ENCODE results near the gene LIMS2. TPM values are rescaled to one million over a fixed set of nuclear protein-coding genes. Genes with fewer than 3 reads are reported as not detected.

LIMS2 gene
- total and polyA plus RNA-seq, 9 donors, result 7.7 to 51.9 (median 35.0) TPM

GRCh38 chr2:127609818-127610217, 65.5 kb downstream of the LIMS2 start:
- Histone ChIP-seq H3K27ac (ENCODE audit: low read length) (no peak overlapping the region), H3K4me3 (ENCODE audit: low read length) (no peak overlapping the region), H3K9me3 (replicated peaks; ENCODE audit: control insufficient read depth, low read depth, low read length) (peaks cover 26% of the 10 kb centered on the region), H3K27me3 (ENCODE audit: control insufficient read depth, insufficient read depth, low read length) (no peaks in the 10 kb centered on the region), H3K4me1 (ENCODE audit: control insufficient read depth, insufficient read depth, low read length) (peaks cover 6% of the 10 kb centered on the region), H3K36me3 (ENCODE audit: control insufficient read depth, insufficient read depth, low read length) (no peaks in the 10 kb centered on the region)
- DNase-seq, result no peak
- 87% methylated on average over 8 of the region's 8 CpGs for WGBS (ENCODE audit: insufficient coverage)

GRCh38 chr2:127609031-127609751, 66.1 kb downstream of the LIMS2 start:
- no peak for DNase-seq
- H3K36me3 ChIP-seq (ENCODE audit: control insufficient read depth, insufficient read depth, low read length), result no peaks in the 10 kb centered on the region
- WGBS (ENCODE audit: insufficient coverage), result 78% methylated on average over 18 of the region's 24 CpGs
- no peak overlapping the region for H3K27ac ChIP-seq (ENCODE audit: low read length)
- peaks cover 26% of the 10 kb centered on the region for H3K9me3 ChIP-seq (replicated peaks; ENCODE audit: control insufficient read depth, low read depth, low read length)
- H3K4me3 ChIP-seq (ENCODE audit: low read length), result no peak overlapping the region
- H3K4me1 ChIP-seq (ENCODE audit: control insufficient read depth, insufficient read depth, low read length), result no peaks in the 10 kb centered on the region
- H3K27me3 ChIP-seq (ENCODE audit: control insufficient read depth, insufficient read depth, low read length), result no peaks in the 10 kb centered on the region

- Histone ChIP-seq H3K36me3 (ENCODE audit: control insufficient read depth, insufficient read depth, low read length) (no peaks in the 10 kb centered on the region), H3K4me3 (ENCODE audit: low read length) (no peak overlapping the region), H3K27me3 (ENCODE audit: control insufficient read depth, insufficient read depth, low read length) (no peaks in the 10 kb centered on the region), H3K4me1 (ENCODE audit: control insufficient read depth, insufficient read depth, low read length) (no peaks in the 10 kb centered on the region), H3K27ac (ENCODE audit: low read length) (no peak overlapping the region), H3K9me3 (replicated peaks; ENCODE audit: control insufficient read depth, low read depth, low read length) (peaks cover 24% of the 10 kb centered on the region)
- DNase-seq, result no peak
- 86% methylated on average over 22 of the region's 25 CpGs for WGBS (ENCODE audit: insufficient coverage)
Observed at GRCh38 chr2:127608061-127609030, 67.0 kb downstream of the LIMS2 start.

GRCh38 chr2:127607399-127607908, 67.9 kb downstream of the LIMS2 start:
- no peak overlapping the region for H3K27ac ChIP-seq (ENCODE audit: low read length)
- H3K36me3 ChIP-seq (ENCODE audit: control insufficient read depth, insufficient read depth, low read length), result no peaks in the 10 kb centered on the region
- H3K4me3 ChIP-seq (ENCODE audit: low read length), result no peak overlapping the region
- peaks cover 19% of the 10 kb centered on the region for H3K9me3 ChIP-seq (replicated peaks; ENCODE audit: control insufficient read depth, low read depth, low read length)
- no peaks in the 10 kb centered on the region for H3K27me3 ChIP-seq (ENCODE audit: control insufficient read depth, insufficient read depth, low read length)
- no peak for DNase-seq
- H3K4me1 ChIP-seq (ENCODE audit: control insufficient read depth, insufficient read depth, low read length), result no peaks in the 10 kb centered on the region
- 89% methylated on average over 8 of the region's 9 CpGs for WGBS (ENCODE audit: insufficient coverage)

GRCh38 chr2:127606625-127607398, 68.5 kb downstream of the LIMS2 start:
- H3K9me3 ChIP-seq (replicated peaks; ENCODE audit: control insufficient read depth, low read depth, low read length), result peaks cover 13% of the 10 kb centered on the region
- no peak overlapping the region for H3K4me3 ChIP-seq (ENCODE audit: low read length)
- no peaks in the 10 kb centered on the region for H3K4me1 ChIP-seq (ENCODE audit: control insufficient read depth, insufficient read depth, low read length)
- no peak overlapping the region for H3K27ac ChIP-seq (ENCODE audit: low read length)
- no peak for DNase-seq
- 79% methylated on average over 15 of the region's 17 CpGs for WGBS (ENCODE audit: insufficient coverage)
- H3K27me3 ChIP-seq (ENCODE audit: control insufficient read depth, insufficient read depth, low read length), result no peaks in the 10 kb centered on the region
- H3K36me3 ChIP-seq (ENCODE audit: control insufficient read depth, insufficient read depth, low read length), result no peaks in the 10 kb centered on the region

- H3K36me3 ChIP-seq (ENCODE audit: control insufficient read depth, insufficient read depth, low read length), result no peaks in the 10 kb centered on the region
- WGBS (ENCODE audit: insufficient coverage), result 72% methylated on average over 6 of the region's 7 CpGs
- H3K9me3 ChIP-seq (replicated peaks; ENCODE audit: control insufficient read depth, low read depth, low read length), result peaks cover 3% of the 10 kb centered on the region
- H3K27ac ChIP-seq (ENCODE audit: low read length), result no peak overlapping the region
- H3K4me3 ChIP-seq (ENCODE audit: low read length), result no peak overlapping the region
- H3K27me3 ChIP-seq (ENCODE audit: control insufficient read depth, insufficient read depth, low read length), result no peaks in the 10 kb centered on the region
- no peaks in the 10 kb centered on the region for H3K4me1 ChIP-seq (ENCODE audit: control insufficient read depth, insufficient read depth, low read length)
- DNase-seq, result no peak
Observed at GRCh38 chr2:127605691-127606263, 69.6 kb downstream of the LIMS2 start.

GRCh38 chr2:127604986-127605385, 70.3 kb downstream of the LIMS2 start:
- H3K36me3 ChIP-seq (ENCODE audit: control insufficient read depth, insufficient read depth, low read length), result no peaks in the 10 kb centered on the region
- 60% methylated on average over 4 of the region's 8 CpGs for WGBS (ENCODE audit: insufficient coverage)
- H3K27ac ChIP-seq (ENCODE audit: low read length), result no peak overlapping the region
- peak; percentile 16 for DNase-seq
- no peak overlapping the region for H3K4me3 ChIP-seq (ENCODE audit: low read length)
- no peaks in the 10 kb centered on the region for H3K4me1 ChIP-seq (ENCODE audit: control insufficient read depth, insufficient read depth, low read length)
- no peaks in the 10 kb centered on the region for H3K27me3 ChIP-seq (ENCODE audit: control insufficient read depth, insufficient read depth, low read length)
- no peaks in the 10 kb centered on the region for H3K9me3 ChIP-seq (replicated peaks; ENCODE audit: control insufficient read depth, low read depth, low read length)

- WGBS (ENCODE audit: insufficient coverage), result no CpG with 5 or more reads among the region's 3 CpGs
- H3K36me3 ChIP-seq (ENCODE audit: control insufficient read depth, insufficient read depth, low read length), result no peaks in the 10 kb centered on the region
- H3K9me3 ChIP-seq (replicated peaks; ENCODE audit: control insufficient read depth, low read depth, low read length), result no peaks in the 10 kb centered on the region
- no peaks in the 10 kb centered on the region for H3K27me3 ChIP-seq (ENCODE audit: control insufficient read depth, insufficient read depth, low read length)
- H3K4me3 ChIP-seq (ENCODE audit: low read length), result no peak overlapping the region
- H3K27ac ChIP-seq (ENCODE audit: low read length), result no peak overlapping the region
- H3K4me1 ChIP-seq (ENCODE audit: control insufficient read depth, insufficient read depth, low read length), result no peaks in the 10 kb centered on the region
- no peak for DNase-seq
Observed at GRCh38 chr2:127599211-127599610, 76.1 kb downstream of the LIMS2 start.

GRCh38 chr2:127598711-127599110, 76.6 kb downstream of the LIMS2 start:
- H3K36me3 ChIP-seq (ENCODE audit: control insufficient read depth, insufficient read depth, low read length), result no peaks in the 10 kb centered on the region
- H3K9me3 ChIP-seq (replicated peaks; ENCODE audit: control insufficient read depth, low read depth, low read length), result no peaks in the 10 kb centered on the region
- H3K27me3 ChIP-seq (ENCODE audit: control insufficient read depth, insufficient read depth, low read length), result no peaks in the 10 kb centered on the region
- H3K27ac ChIP-seq (ENCODE audit: low read length), result no peak overlapping the region
- no peak for DNase-seq
- no CpG with 5 or more reads among the region's 3 CpGs for WGBS (ENCODE audit: insufficient coverage)
- H3K4me1 ChIP-seq (ENCODE audit: control insufficient read depth, insufficient read depth, low read length), result no peaks in the 10 kb centered on the region
- H3K4me3 ChIP-seq (ENCODE audit: low read length), result no peak overlapping the region
